OCI-LY7 (cell line): ENCODE measurements around the gene H2BK1.

Experiments
- EZH2phosphoT487 ChIP-seq: fragments of 200-600 bp; sonication (generic); IDR thresholded peaks from 2 replicates; pipeline ENCODE4 v1.6.1; 2018; ENCODE audit warnings: low read depth, borderline replicate concordance, mild to moderate bottlenecking, mixed run types, antibody characterized with exemption, low read length, moderate library complexity, mixed read lengths
- TF ChIP-seq, protein P1 (sequence below): fragments of 200-600 bp; sonication (generic); conservative IDR thresholded peaks from 2 replicates; pipeline ENCODE4 v1.5.1; 2014; ENCODE audit warnings: mild to moderate bottlenecking, antibody characterized with exemption, low read length, moderate library complexity, mixed read lengths

DNA sequence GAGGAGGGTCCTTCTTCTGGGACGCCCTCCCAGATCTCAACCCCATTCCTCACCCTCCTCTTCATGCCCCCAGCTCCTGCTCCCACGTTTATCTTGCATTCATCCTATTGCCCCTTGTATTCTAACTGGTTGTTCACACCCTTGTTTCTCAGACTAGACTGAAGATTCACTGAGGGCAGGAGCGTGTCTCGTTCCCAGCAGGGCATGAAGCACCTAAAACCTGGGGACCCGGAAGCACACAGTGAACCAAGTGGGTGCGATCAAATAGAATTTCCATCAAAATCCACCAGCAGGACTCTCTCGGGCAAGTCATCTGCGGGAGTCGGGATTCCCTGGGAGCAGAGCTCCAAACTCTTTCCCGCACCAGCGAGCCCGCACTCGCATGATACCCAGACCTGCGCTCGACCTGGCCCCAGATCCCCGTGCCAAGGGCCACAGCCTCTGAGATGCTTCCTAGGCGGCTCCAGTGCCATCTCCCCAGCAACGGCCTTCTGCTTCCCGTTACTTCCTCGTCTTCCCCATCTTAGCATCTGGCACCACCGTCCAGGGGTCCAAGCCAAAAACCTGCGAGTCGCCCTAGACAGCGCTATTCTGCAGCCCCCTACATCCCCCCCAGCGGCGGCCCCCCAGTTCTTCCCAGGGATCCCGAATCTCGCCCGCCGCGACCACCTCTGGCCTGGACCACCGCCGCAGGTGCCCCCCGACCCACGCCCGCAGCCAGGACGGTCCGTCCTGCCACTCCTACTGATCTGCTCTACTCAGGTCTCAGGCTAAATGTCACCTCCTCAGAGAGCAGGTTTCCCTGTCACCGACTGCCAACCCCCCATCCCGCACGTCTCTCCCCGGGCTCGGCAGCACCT is 36.7 kb downstream of the H2BK1 start:
- TF ChIP-seq, protein P1, sequence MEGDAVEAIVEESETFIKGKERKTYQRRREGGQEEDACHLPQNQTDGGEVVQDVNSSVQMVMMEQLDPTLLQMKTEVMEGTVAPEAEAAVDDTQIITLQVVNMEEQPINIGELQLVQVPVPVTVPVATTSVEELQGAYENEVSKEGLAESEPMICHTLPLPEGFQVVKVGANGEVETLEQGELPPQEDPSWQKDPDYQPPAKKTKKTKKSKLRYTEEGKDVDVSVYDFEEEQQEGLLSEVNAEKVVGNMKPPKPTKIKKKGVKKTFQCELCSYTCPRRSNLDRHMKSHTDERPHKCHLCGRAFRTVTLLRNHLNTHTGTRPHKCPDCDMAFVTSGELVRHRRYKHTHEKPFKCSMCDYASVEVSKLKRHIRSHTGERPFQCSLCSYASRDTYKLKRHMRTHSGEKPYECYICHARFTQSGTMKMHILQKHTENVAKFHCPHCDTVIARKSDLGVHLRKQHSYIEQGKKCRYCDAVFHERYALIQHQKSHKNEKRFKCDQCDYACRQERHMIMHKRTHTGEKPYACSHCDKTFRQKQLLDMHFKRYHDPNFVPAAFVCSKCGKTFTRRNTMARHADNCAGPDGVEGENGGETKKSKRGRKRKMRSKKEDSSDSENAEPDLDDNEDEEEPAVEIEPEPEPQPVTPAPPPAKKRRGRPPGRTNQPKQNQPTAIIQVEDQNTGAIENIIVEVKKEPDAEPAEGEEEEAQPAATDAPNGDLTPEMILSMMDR = no peak
- no peak for TF ChIP-seq EZH2phosphoT487
